A673 (cell line): ENCODE results near the gene STK33.

Experiments used
- CTCF ChIP-seq: fragments of 300-800, 200-600 bp; sonication (generic); conservative IDR thresholded peaks from 2 replicates; pipeline ENCODE4 v1.5.1; 2017; ENCODE audit warnings: low read depth, mild to moderate bottlenecking, antibody characterized with exemption, low read length, moderate library complexity, mixed read lengths
- EZH2 ChIP-seq: fragments of 200-600 bp; sonication (generic); IDR thresholded peaks from 2 replicates; pipeline ENCODE4 v1.6.1; 2017; ENCODE audit warnings: borderline replicate concordance, low read depth, mild to moderate bottlenecking, mixed read lengths, antibody characterized with exemption, low read length; ENCODE audit not compliant: poor library complexity, severe bottlenecking

- TF ChIP-seq CTCF (no peak), EZH2 (no peak)
Measured at GRCh38 chr11:8440649-8441048, 153.4 kb downstream of the STK33 start.
